GM12878 (cell line): ENCODE results near the gene KLHL35. TPM values are rescaled to one million over a fixed set of nuclear protein-coding genes. Genes with fewer than 3 reads are reported as not detected.

Source experiments
- ATF2 ChIP-seq: IDR thresholded peaks from 2 replicates; pipeline ENCODE4 v1.6.1; 2012; ENCODE audit warnings: low read length, inconsistent platforms
- CBFB ChIP-seq: IDR thresholded peaks from 2 replicates; pipeline ENCODE4 v1.6.1; 2016; ENCODE audit warnings: antibody characterized with exemption, low read depth
- CTCF ChIP-seq, 3 experiments: IDR thresholded peaks in 2 of 3; conservative IDR thresholded peaks in 1 of 3; 2 replicates each; pipeline ENCODE4 v1.5.1; 2011; ENCODE audit warnings: low read depth in 3 of 3, low read length in 3 of 3, mild to moderate bottlenecking in 3 of 3, control low read depth in 2 of 3, moderate library complexity in 2 of 3, inconsistent platforms in 1 of 3, mixed read lengths in 1 of 3; ENCODE audit not compliant: control insufficient read depth in 2 of 3, insufficient read depth in 1 of 3; ENCODE audit errors: extremely low read depth in 1 of 3
- JUND ChIP-seq: IDR thresholded peaks from 2 replicates; pipeline ENCODE4 v1.6.1; 2012; ENCODE audit warnings: low read depth, mild to moderate bottlenecking, low read length, improper control_type of control experiment, moderate library complexity
- MXI1 ChIP-seq: fragments of 150-350 bp; IDR thresholded peaks from 2 replicates; pipeline ENCODE4 v1.6.1; 2011; ENCODE audit warnings: low read depth, mild to moderate bottlenecking, inconsistent platforms, low read length, improper control_type of control experiment
- PAX5 ChIP-seq: IDR thresholded peaks from 2 replicates; pipeline ENCODE4 v1.6.1; 2011; ENCODE audit warnings: low read depth, low read length, borderline replicate concordance
- SIX5 ChIP-seq: IDR thresholded peaks from 2 replicates; pipeline ENCODE4 v1.6.1; 2011; ENCODE audit warnings: mild to moderate bottlenecking, low read depth, low read length, moderate library complexity; ENCODE audit not compliant: severe bottlenecking
- SMAD5 ChIP-seq: IDR thresholded peaks from 2 replicates; pipeline ENCODE4 v1.6.1; 2016; ENCODE audit warnings: antibody characterized with exemption, low read depth
- TCF3 ChIP-seq: IDR thresholded peaks from 2 replicates; pipeline ENCODE4 v1.6.1; 2012; ENCODE audit warnings: low read depth, mild to moderate bottlenecking, low read length, borderline replicate concordance; ENCODE audit not compliant: insufficient read depth
- YY1 ChIP-seq: IDR thresholded peaks from 2 replicates; pipeline ENCODE4 v1.6.1; 2011; ENCODE audit warnings: low read depth, mild to moderate bottlenecking, low read length
- ZBED1 ChIP-seq: IDR thresholded peaks from 2 replicates; pipeline ENCODE4 v1.6.1; 2016; ENCODE audit warnings: borderline replicate concordance
- polyA plus RNA-seq, 11 experiments: library from polyadenylated mRNA; depleted of rRNA in 4 of 11; unstranded in 6 of 11; stranded (reverse) in 5 of 11; fragments of >200 nt; fragmentation: Nextera tagmentation in 4 of 11; fragmentation: Illumina TruSeq in 1 of 11; extraction: Ambion mirVana in 4 of 11; extraction: Trizol in 1 of 11; gene quantifications; 1 replicate in 1 of 11; 2 replicates in 10 of 11; pipeline versions ENCODE4 v1.2.1 to v1.2.3, GENCODE V29; 2011 to 2016; ENCODE audit warnings: inconsistent platforms in 2 of 11, missing spikeins in 2 of 11, low read depth in 1 of 11
- total RNA-seq, 4 experiments: library from RNA; depleted of rRNA in 3 of 4; stranded (reverse); fragments of >200 nt in 3 of 4; fragmentation: Illumina TruSeq in 1 of 4; extraction: Trizol in 1 of 4; gene quantifications; 2 replicates each; pipeline versions ENCODE4 v1.2.1 to v1.2.3, GENCODE V29; 2013 to 2021

KLHL35 gene
- total and polyA plus RNA-seq, 10 of the 15 experiments (the other 5 are each of a cell fraction or from before 2014, with no cell fraction given) = 0.04 to 0.34 (median 0.13) TPM; not detected in 1

- TF ChIP-seq CTCF (IDR thresholded peaks at IDR 0.05 in 2 of 3, conservative IDR thresholded peaks at IDR 0.05 in 1 of 3; ENCODE audit: control insufficient read depth in 2 of 3, extremely low read depth in 1 of 3, insufficient read depth in 1 of 3, low read depth in 3 of 3, low read length in 3 of 3) (no peak), ZBED1 (no peak), CBFB (no peak), JUND (no peak), TCF3 (no peak), ATF2 (no peak), SIX5 (no peak), YY1 (no peak), MXI1 (no peak), PAX5 (no peak), SMAD5 (no peak)
These were observed 45.2 kb downstream of the KLHL35 start (continued) for GRCh38 chr11:75387736-75388294.
